GM12873 (cell line): ENCODE data around the gene GAB1.

Experiments
- CTCF ChIP-seq: IDR thresholded peaks from 2 replicates; pipeline ENCODE4 v1.5.1; 2012; ENCODE audit warnings: low read depth, mild to moderate bottlenecking, moderate library complexity, low read length, control low read depth; ENCODE audit not compliant: insufficient read depth; ENCODE audit errors: missing control alignments

Gene GAB1

GRCh38 chr4:143502231-143502630 is 165.6 kb downstream of the GAB1 start:
- TF ChIP-seq CTCF: no peak

GRCh38 chr4:143506031-143506430 is 169.4 kb downstream of the GAB1 start:
- TF ChIP-seq CTCF: no peak

- no peak for TF ChIP-seq CTCF
Observed at GRCh38 chr4:143511906-143512305, 175.2 kb downstream of the GAB1 start.

GRCh38 chr4:143512978-143513313 is 176.3 kb downstream of the GAB1 start:
- TF ChIP-seq CTCF: no peak

GRCh38 chr4:143513314-143514168 is 176.9 kb downstream of the GAB1 start, which contains the start of gene SMARCA5:
TSS of gene SMARCA5 (plus strand) at chr4:143513702. CDS start at chr4:143513925, 223 bp downstream.
- TF ChIP-seq CTCF: no peak

DNA sequence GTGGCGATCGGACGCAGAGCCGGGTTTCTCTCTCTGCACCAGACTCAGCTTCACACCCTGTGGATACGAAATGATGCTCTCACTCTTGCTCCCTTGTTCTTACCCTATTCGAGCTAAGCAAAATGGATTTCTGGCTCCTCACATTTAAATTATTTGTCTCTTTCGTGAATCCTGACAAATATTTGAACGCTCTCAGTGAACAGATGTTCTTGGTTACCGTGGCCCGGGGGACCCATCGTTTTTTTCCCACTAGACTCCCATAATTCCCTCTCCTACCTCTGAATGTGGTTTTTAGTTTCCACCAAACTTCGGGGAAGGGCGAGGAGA is 177.5 kb downstream of the GAB1 start:
- no peak for TF ChIP-seq CTCF

GRCh38 chr4:143514497-143514896 is 177.8 kb downstream of the GAB1 start:
- TF ChIP-seq CTCF: no peak

- TF ChIP-seq CTCF: no peak
Observed at GRCh38 chr4:143514901-143515300, 178.2 kb downstream of the GAB1 start.
